ENCODE data around the gene ZNF256. TPM values are rescaled to one million over a fixed set of nuclear protein-coding genes. Genes with fewer than 3 reads are reported as not detected.

The ZNF256 gene
- 1 to 10 TPM in 2 of 6 experiments, under 1 TPM in 4; 0.50 to 1.6 (median 0.75) TPM for total RNA-seq
- long read RNA-seq, partial matches to known transcripts, result 0 of 1 reads
- long read RNA-seq, other reads (novel, unspliced or antisense), result 0 of 1 reads

- H3K4me3 ChIP-seq, result peak within 1 kb of the TSS; percentile 84 to 92 (median 86)
- ATAC-seq (peak; percentile 97 to 99 (median 99)), DNase-seq (peak; percentile 91 to 95 (median 94))
- peak within 1 kb of the TSS in 1 of 3 donors; percentile 25 for H3K27ac ChIP-seq
- peaks cover 0 to 5% (median 0%) of the 10 kb centered on the region in 4 donors for H3K4me1 ChIP-seq
- intact Hi-C loops (cut with DNase I), result no loop called here
- TF ChIP-seq POLR2A (IDR thresholded peaks at IDR 0.05) (no peak), CTCF (IDR thresholded peaks at IDR 0.05) (peak; percentile 55 to 70 (median 59))
- no peaks in the 10 kb centered on the region for H3K36me3 ChIP-seq
- no peaks in the 10 kb centered on the region for H3K9me3 ChIP-seq
- 20% methylated on average over 22 of the region's 54 CpGs for whole genome bisulfite sequencing (ENCODE audit: insufficient coverage, low coverage, low lambda C conversion rate, missing lambda C conversion rate)
- no peaks in the 10 kb centered on the region for H3K27me3 ChIP-seq
These were observed at the start of gene ZNF256 for GRCh38 chr19:57947419-57948134. Gene ZNF256 (minus strand): TSS chr19:57947706. CDS start chr19:57947474, 232 bp downstream.

GRCh38 chr19:57992841-57993240, 45.3 kb upstream of the ZNF256 start:
- Histone ChIP-seq H3K9me3 (peaks cover 0 to 33% (median 14%) of the 10 kb centered on the region in 4 donors), H3K27me3 (no peaks in the 10 kb centered on the region), H3K4me1 (no peaks in the 10 kb centered on the region), H3K36me3 (peaks cover 0 to 37% (median 11%) of the 10 kb centered on the region in 4 donors), H3K27ac (no peak overlapping the region), H3K4me3 (no peak overlapping the region)
- ATAC-seq (no peak), DNase-seq (no peak)
- intact Hi-C loops (cut with DNase I), result no loop called here
- TF ChIP-seq CTCF (IDR thresholded peaks at IDR 0.05), result no peak
- 10% methylated on average over 1 of the region's 1 CpG for WGBS (ENCODE audit: insufficient coverage, low coverage, low lambda C conversion rate, missing lambda C conversion rate)

GRCh38 chr19:57978586-57979289, 31.2 kb upstream of the ZNF256 start:
- TF ChIP-seq POLR2A (IDR thresholded peaks at IDR 0.05) (no peak), CTCF (IDR thresholded peaks at IDR 0.05) (no peak)
- WGBS (ENCODE audit: insufficient coverage, low coverage, low lambda C conversion rate, missing lambda C conversion rate), result 96% methylated on average over 3 of the region's 3 CpGs
- Histone ChIP-seq H3K27me3 (no peaks in the 10 kb centered on the region), H3K27ac (no peak overlapping the region), H3K4me3 (no peak overlapping the region), H3K4me1 (no peaks in the 10 kb centered on the region), H3K36me3 (peaks cover 0 to 55% (median 24%) of the 10 kb centered on the region in 4 donors), H3K9me3 (peaks cover 9 to 97% (median 59%) of the 10 kb centered on the region in 4 donors)
- intact Hi-C loops (cut with DNase I), result no loop called here
- DNase-seq (no peak), ATAC-seq (no peak)

- intact Hi-C loops (cut with DNase I), result no loop called here
- Histone ChIP-seq H3K27ac (no peak within 1 kb of the TSS), H3K9me3 (peaks cover 9 to 60% (median 35%) of the 10 kb centered on the region in 4 donors), H3K4me1 (no peaks in the 10 kb centered on the region), H3K27me3 (no peaks in the 10 kb centered on the region), H3K36me3 (peaks cover 0 to 15% (median 4%) of the 10 kb centered on the region in 4 donors), H3K4me3 (no peak within 1 kb of the TSS)
- 85% methylated on average over 2 of the region's 4 CpGs for WGBS (ENCODE audit: insufficient coverage, low coverage, low lambda C conversion rate, missing lambda C conversion rate)
- TF ChIP-seq CTCF (IDR thresholded peaks at IDR 0.05), result no peak
- no peak for TF ChIP-seq POLR2A (IDR thresholded peaks at IDR 0.05)
- no peak for ATAC-seq
- no peak for DNase-seq
These were observed 26.9 kb upstream of the ZNF256 start, which contains the start of gene C19orf18 for GRCh38 chr19:57974434-57974833. Gene C19orf18 (minus strand): TSS chr19:57974534. CDS start chr19:57974432, 102 bp downstream.
